EL (cell line): ENCODE results near the gene OAT.
A peak's percentile ranks its signal among the peaks of the same experiment; 100 is the strongest.

Experiments
- DNase-seq: peaks from one replicate; pipeline ENCODE4 v3.0.0-alpha.2; 2016

OAT gene

DNA sequence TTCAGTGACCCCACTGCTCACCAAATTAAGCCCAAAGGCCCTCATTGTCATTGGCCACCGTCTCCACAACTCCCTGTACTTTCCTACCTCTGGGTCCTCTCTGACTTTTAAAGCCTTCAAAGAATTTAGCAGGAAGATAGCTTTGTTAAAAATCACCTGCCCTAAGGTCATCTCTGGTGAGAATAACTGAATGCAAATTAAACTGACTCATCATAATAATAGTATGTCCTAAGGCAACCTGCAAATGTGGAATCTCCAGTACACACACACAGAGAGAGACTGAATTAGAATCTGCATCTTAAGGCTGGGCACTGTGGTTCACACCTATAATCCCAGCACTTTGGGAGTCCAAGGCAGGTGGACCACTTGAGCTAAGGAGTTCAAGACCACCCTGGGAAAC, 24.1 kb downstream of the OAT start:
- peak; percentile 38 for DNase-seq

- DNase-seq: no peak
Measured at GRCh38 chr10:124392626-124393342, 25.9 kb downstream of the OAT start.

DNA sequence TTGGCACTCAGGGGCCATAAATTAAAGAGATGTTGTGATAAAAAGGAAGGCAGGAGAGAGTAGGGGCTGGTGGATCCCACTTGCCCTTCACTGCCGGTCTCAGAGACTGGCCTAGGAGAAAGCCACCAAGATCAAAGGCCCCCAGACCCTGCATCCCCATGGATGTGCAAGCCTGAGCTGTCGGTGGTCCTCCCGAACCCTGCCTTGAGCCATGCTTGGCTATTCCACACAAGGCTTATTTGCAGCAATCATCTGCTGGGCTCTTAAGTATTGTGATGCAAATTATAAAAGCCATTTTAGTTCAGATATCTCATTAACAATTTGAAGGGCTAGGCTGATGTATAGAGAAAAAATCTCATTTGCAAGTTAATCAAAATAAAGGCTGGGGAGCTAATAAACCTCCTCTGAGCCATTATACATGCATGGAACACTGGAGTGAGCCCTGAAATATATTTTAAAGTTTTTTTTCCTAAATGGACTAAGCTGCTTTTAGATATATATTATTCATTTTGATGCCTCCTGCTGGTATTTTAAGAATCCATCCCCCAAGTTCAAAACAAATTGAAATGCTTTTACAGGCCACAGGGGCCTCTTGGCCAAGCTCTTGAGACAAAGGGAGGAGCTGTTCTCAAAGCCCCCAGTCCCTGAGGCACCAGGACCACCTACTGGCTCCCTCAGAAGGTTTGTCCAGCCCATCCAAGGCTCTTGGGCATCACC, 28.1 kb downstream of the OAT start:
- no peak for DNase-seq

- no peak for DNase-seq
Measured at GRCh38 chr10:124389613-124390361, 28.9 kb downstream of the OAT start.

- peak; percentile 81 for DNase-seq
Measured at GRCh38 chr10:124388823-124389612, 29.7 kb downstream of the OAT start.

GRCh38 chr10:124388476-124388822, 30.3 kb downstream of the OAT start:
- no peak for DNase-seq

- DNase-seq: no peak
Measured at GRCh38 chr10:124387078-124387874, 31.4 kb downstream of the OAT start.

DNA sequence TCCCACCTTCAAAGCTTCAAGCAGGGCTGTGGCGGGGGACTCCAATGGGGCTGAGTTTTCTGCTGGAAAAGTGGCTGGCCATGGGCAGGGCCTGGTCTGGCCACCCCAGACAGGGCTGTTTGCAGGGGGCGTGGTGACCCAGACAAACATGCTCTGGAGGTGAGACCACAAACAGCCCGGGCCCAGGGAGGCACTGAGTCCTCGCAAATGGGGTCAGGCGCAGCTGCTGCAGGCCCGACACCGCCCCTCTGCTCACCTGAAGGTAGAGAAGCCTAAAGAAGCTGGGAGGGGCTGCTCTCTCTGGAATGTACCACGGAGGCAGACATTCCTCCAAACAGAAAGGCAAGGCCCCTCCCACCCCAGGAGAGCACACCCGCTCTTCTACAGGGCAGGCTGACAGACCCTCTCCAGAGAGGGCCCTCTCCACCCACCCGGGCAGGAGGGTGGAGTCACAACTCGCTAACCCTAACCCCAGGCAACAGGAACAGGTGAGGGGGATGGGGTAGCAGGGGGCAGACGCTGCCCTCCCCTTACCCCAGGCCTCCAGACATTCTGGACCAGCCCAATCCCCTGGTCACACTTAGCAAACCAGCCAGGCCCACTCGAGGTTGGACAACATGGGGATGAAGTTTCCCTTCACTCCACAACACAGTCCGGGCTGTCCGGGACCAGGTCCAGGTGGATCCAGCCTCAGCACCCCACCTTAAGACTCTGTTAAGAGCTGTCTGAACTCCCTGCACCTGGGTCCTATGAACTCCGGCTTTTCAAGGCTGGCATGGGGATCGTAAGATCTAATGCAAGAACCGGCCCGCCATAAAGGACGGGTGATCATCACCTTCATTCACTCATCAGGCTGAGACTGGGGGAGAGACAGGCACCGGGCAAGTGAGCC, 32.3 kb downstream of the OAT start:
- no peak for DNase-seq

DNA sequence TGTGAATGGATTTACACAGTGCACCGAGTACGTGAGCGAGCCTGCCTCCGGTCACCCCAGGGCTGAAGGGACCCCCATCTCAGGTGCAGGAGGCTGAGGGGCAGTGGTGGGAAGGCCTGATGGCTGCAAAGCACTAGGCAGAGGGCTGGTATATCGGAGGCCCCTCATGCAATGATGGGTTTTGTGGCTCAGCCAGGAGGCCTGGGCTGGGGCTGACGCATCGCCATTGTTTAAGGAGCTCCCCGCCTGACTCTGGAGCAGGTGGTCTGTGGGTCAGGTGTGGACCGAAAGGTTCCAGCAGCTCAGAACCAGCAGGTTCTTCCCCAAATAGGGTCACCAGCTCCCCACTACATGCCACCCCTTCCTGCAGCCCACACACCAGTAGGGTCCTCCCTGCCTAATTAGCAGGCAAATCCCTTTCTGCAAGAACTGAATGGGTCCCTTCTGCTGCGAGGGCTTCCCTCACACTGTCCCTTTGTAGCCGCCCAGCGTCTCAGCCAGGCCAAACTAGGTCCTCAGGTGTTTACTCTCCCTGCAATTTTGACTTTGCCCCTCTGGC, 33.0 kb downstream of the OAT start:
- DNase-seq: no peak

- no peak for DNase-seq
Measured at GRCh38 chr10:124384591-124385190, 34.0 kb downstream of the OAT start.

GRCh38 chr10:124384172-124384571, 34.6 kb downstream of the OAT start:
- DNase-seq: no peak

DNA sequence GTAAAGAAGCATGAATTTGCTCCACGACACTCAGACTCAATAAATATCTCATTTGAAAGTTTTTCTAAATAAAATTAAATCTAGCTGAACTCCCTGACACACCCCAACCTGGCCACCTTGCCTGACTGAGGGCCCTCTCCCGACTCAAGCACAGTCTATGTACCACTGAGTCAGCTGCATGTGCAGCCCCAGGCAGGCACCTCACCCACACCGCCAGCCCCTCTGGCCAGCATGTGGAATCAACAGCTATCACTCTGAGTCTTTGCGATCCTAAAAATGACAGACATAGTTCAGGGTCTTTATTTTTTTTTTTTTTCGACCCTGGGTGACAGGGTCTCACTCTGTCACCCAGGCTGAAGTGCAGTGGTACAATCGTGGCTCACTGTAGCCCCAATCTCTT, 35.2 kb downstream of the OAT start:
- no peak for DNase-seq

DNA sequence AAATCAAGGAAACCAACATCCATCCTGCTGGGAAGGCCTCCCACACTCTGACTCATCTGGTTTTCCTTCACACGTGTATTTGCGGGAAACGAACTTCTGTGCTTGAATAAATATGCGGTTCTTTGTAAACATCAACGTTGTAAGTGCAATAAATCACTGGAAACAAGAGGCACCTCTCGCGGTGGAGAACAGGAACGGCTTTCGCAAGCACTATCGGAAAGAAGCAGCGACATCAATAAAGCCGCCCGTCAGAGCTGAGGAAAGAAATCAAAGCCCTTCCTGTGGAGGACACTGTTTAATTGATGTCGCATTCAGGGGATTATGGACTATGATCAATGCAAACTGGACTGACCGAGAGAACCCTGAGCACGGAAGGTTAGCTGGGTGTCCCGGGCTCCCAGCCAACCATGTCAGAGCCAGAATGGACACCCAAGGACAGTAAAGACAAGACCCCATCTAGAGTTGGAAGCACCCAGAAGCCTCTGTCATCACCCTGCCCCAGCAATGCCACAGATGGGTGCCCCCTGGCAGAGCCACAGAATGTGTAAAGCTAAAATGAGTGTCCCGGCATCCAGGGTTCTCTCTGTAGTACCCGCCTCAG, 37.6 kb downstream of the OAT start:
- no peak for DNase-seq

- DNase-seq: no peak
Measured at GRCh38 chr10:124380256-124380995, 38.3 kb downstream of the OAT start.

GRCh38 chr10:124379609-124380193, 39.0 kb downstream of the OAT start:
- no peak for DNase-seq

DNA sequence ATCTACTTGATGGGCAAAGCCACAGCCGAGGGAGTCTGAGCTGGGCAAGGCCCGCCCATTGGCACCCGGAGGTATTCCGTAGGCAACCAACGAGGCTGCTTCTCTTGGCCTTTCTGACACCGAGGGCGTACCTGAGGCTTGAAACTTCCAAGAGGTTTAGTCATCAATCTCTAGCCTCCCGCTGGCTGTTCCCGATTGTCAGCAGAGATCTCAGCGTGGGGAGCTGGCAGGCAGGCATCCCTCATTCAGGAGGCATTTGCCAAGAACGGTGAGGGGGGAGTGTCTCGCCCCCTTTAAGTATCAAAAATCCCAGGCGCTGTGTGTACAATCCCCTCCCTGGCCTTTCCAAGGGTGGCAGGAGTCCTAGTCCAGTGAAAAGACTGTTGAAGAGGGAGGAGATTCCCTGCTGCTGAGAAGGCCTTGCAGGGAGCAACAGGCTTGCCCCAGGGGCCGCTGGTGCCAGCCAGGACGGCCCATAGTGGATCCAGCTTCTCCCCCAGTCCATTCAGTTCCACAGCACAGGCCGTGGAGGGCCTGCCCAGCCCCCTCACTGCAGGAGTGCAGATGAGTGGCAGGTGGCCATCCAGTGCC, 39.7 kb downstream of the OAT start:
- DNase-seq: no peak

GRCh38 chr10:124378271-124378670, 40.5 kb downstream of the OAT start:
- no peak for DNase-seq

GRCh38 chr10:124377101-124377500, 41.6 kb downstream of the OAT start:
- no peak for DNase-seq
